IMR-90 (cell line): ENCODE results near the gene CTIF. TPM values are rescaled to one million over a fixed set of nuclear protein-coding genes. Genes with fewer than 3 reads are reported as not detected.

ENCODE experiments used
- ATAC-seq: fragments of 200-7000 bp; cut with Tn5 transposase; 2 replicates; pipeline ENCODE4 v1.9.1; 2020; ENCODE audit warnings: low read depth, mild to moderate bottlenecking, moderate library complexity
- BruUV-seq: library from RNA; stranded (reverse); fragments of 400-500 nt; replicated peaks from 2 replicates; lab custom pipeline; 2021; lab: Mats Ljungman, UMichigan
- CTCF ChIA-PET: fragments of 300-600 bp; formaldehyde crosslinking; extraction: SDS; loops from one replicate; lab custom pipeline; 2021; ENCODE audit warnings: antibody characterized with exemption; lab: Yijun Ruan, JAX
- POLR2A ChIA-PET: fragments of 300-600 bp; sonication (Branson Sonifier 250); formaldehyde crosslinking; loops from one replicate; lab custom pipeline; 2022; ENCODE audit warnings: antibody characterized with exemption; ENCODE audit not compliant: unreplicated experiment; lab: Charles Lee
- DNase-seq: peaks from one replicate; pipeline ENCODE4 v3.0.0; 2013
- H2AFZ ChIP-seq: replicated peaks from 2 replicates; pipeline ENCODE3; 2013; ENCODE audit warnings: low read length, mild to moderate bottlenecking; ENCODE audit not compliant: poor library complexity
- H2AK5ac ChIP-seq: 2 replicates; pipeline ENCODE4 v1.6.1; 2013; ENCODE audit warnings: low read depth, low read length, inconsistent platforms
- H2AK9ac ChIP-seq: replicated peaks from 2 replicates; pipeline ENCODE3; 2013; ENCODE audit warnings: mild to moderate bottlenecking, low read depth, low read length, moderate library complexity; ENCODE audit not compliant: poor library complexity
- H2BK120ac ChIP-seq: 2 replicates; pipeline ENCODE4 v1.6.1; 2013; ENCODE audit warnings: low read depth, low read length, inconsistent platforms
- H2BK15ac ChIP-seq: 3 replicates; pipeline ENCODE4 v1.6.1; 2013; ENCODE audit warnings: low read depth, low read length, inconsistent platforms
- H2BK20ac ChIP-seq: 2 replicates; pipeline ENCODE4 v1.6.1; 2013; ENCODE audit warnings: low read depth, mild to moderate bottlenecking, inconsistent platforms, low read length, moderate library complexity
- H2BK5ac ChIP-seq: 2 replicates; pipeline ENCODE4 v1.6.1; 2013; ENCODE audit warnings: mild to moderate bottlenecking, low read depth, low read length, inconsistent platforms; ENCODE audit not compliant: poor library complexity, severe bottlenecking
- H3K14ac ChIP-seq: replicated peaks from 2 replicates; pipeline ENCODE4 v1.6.1; 2013; ENCODE audit warnings: low read depth, low read length, inconsistent platforms
- H3K18ac ChIP-seq: 2 replicates; pipeline ENCODE4 v1.6.1; 2013; ENCODE audit warnings: low read depth, low read length, control low read depth
- H3K23ac ChIP-seq: 2 replicates; pipeline ENCODE4 v1.6.1; 2013; ENCODE audit warnings: low read depth, low read length, inconsistent platforms
- H3K27ac ChIP-seq: 2 replicates; pipeline ENCODE4 v1.5.1; 2013; ENCODE audit warnings: mild to moderate bottlenecking, control low read depth, low read length; ENCODE audit not compliant: insufficient read depth
- H3K27me3 ChIP-seq: 2 replicates; pipeline ENCODE4 v1.6.1; 2013; ENCODE audit warnings: low read length; ENCODE audit not compliant: control insufficient read depth, insufficient read depth
- H3K36me3 ChIP-seq: 2 replicates; pipeline ENCODE4 v1.6.1; 2013; ENCODE audit warnings: low read length, mixed read lengths; ENCODE audit not compliant: control insufficient read depth, insufficient read depth
- H3K4ac ChIP-seq: 2 replicates; pipeline ENCODE4 v1.6.1; 2013; ENCODE audit warnings: low read depth, low read length, inconsistent platforms
- H3K4me1 ChIP-seq: 2 replicates; pipeline ENCODE4 v1.6.1; 2013; ENCODE audit warnings: low read length, mixed read lengths; ENCODE audit not compliant: control insufficient read depth, insufficient read depth
- H3K4me2 ChIP-seq: 2 replicates; pipeline ENCODE4 v1.6.1; 2013; ENCODE audit warnings: low read depth, mild to moderate bottlenecking, control low read depth, low read length, moderate library complexity
- H3K4me3 ChIP-seq: 2 replicates; pipeline ENCODE4 v1.5.1; 2013; ENCODE audit warnings: low read depth, mild to moderate bottlenecking, control low read depth, low read length, moderate library complexity; ENCODE audit not compliant: insufficient read depth
- H3K56ac ChIP-seq: 2 replicates; pipeline ENCODE4 v1.6.1; 2013; ENCODE audit warnings: low read length, inconsistent platforms; ENCODE audit not compliant: insufficient read depth; ENCODE audit errors: extremely low read depth
- H3K79me1 ChIP-seq, 2 experiments: 2 replicates each; pipeline ENCODE4 v1.6.1; 2013; ENCODE audit warnings: low read length in 2 of 2, inconsistent platforms in 1 of 2, low read depth in 1 of 2
- H3K9ac ChIP-seq: 2 replicates; pipeline ENCODE4 v1.6.1; 2013; ENCODE audit warnings: low read depth, low read length, control low read depth
- H3K9me1 ChIP-seq: 2 replicates; pipeline ENCODE4 v1.6.1; 2013; ENCODE audit warnings: low read length, inconsistent platforms; ENCODE audit not compliant: insufficient read depth
- H3K9me3 ChIP-seq: 2 replicates; pipeline ENCODE4 v1.6.1; 2013; ENCODE audit warnings: low read length; ENCODE audit not compliant: control insufficient read depth, insufficient read depth
- H4K20me1 ChIP-seq: 2 replicates; pipeline ENCODE4 v1.6.1; 2013; ENCODE audit warnings: low read length, inconsistent platforms; ENCODE audit not compliant: insufficient read depth
- H4K5ac ChIP-seq: 2 replicates; pipeline ENCODE4 v1.6.1; 2013; ENCODE audit warnings: mild to moderate bottlenecking, low read depth, low read length, control low read depth
- H4K8ac ChIP-seq, 2 experiments: 2 replicates each; pipeline ENCODE4 v1.6.1; 2013; ENCODE audit warnings: low read depth in 2 of 2, low read length in 2 of 2, control low read depth in 1 of 2, inconsistent platforms in 1 of 2
- H4K91ac ChIP-seq: 2 replicates; pipeline ENCODE4 v1.6.1; 2013; ENCODE audit warnings: low read depth, low read length, inconsistent platforms; ENCODE audit not compliant: insufficient read depth
- BHLHE40 ChIP-seq: fragments of 150-350 bp; IDR thresholded peaks from 2 replicates; pipeline ENCODE4 v1.6.1; 2016; ENCODE audit warnings: mild to moderate bottlenecking, low read depth, low read length
- CEBPB ChIP-seq: IDR thresholded peaks from 2 replicates; pipeline ENCODE4 v1.6.1; 2012; ENCODE audit warnings: low read depth, low read length, improper control_type of control experiment
- CHD1 ChIP-seq: IDR thresholded peaks from 2 replicates; pipeline ENCODE4 v1.6.1; 2012; ENCODE audit warnings: low read depth, low read length, improper control_type of control experiment
- CTCF ChIP-seq: conservative IDR thresholded peaks from 2 replicates; pipeline ENCODE4 v1.5.1; 2012; ENCODE audit warnings: mild to moderate bottlenecking, low read depth, low read length, improper control_type of control experiment
- ELK1 ChIP-seq: fragments of 150-350 bp; IDR thresholded peaks from 2 replicates; pipeline ENCODE4 v1.6.1; 2016; ENCODE audit warnings: low read depth, mild to moderate bottlenecking, low read length, moderate library complexity, borderline replicate concordance
- FOS ChIP-seq: fragments of 150-350 bp; IDR thresholded peaks from 2 replicates; pipeline ENCODE4 v1.6.1; 2016; ENCODE audit warnings: low read depth, low read length
- MAFK ChIP-seq: IDR thresholded peaks from 2 replicates; pipeline ENCODE4 v1.6.1; 2012; ENCODE audit warnings: low read depth, low read length, improper control_type of control experiment
- MAZ ChIP-seq: IDR thresholded peaks from 2 replicates; pipeline ENCODE4 v1.6.1; 2012; ENCODE audit warnings: low read depth, mild to moderate bottlenecking, low read length, improper control_type of control experiment, moderate library complexity, borderline replicate concordance
- MXI1 ChIP-seq: IDR thresholded peaks from 2 replicates; pipeline ENCODE4 v1.6.1; 2012; ENCODE audit warnings: low read depth, mild to moderate bottlenecking, low read length, moderate library complexity, borderline replicate concordance
- NFE2L2 ChIP-seq: fragments of 150-350 bp; IDR thresholded peaks from 2 replicates; pipeline ENCODE4 v1.6.1; 2016; ENCODE audit warnings: low read depth, mild to moderate bottlenecking, low read length
- POLR2A ChIP-seq: IDR thresholded peaks from 2 replicates; pipeline ENCODE4 v1.6.1; 2012; ENCODE audit warnings: mild to moderate bottlenecking, low read depth, low read length
- RAD21 ChIP-seq: IDR thresholded peaks from 2 replicates; pipeline ENCODE4 v1.6.1; 2012; ENCODE audit warnings: low read length, improper control_type of control experiment
- RCOR1 ChIP-seq: IDR thresholded peaks from 2 replicates; pipeline ENCODE4 v1.6.1; 2012; ENCODE audit warnings: mild to moderate bottlenecking, low read length, improper control_type of control experiment; ENCODE audit not compliant: insufficient replicate concordance
- RFX5 ChIP-seq: IDR thresholded peaks from 2 replicates; pipeline ENCODE4 v1.8.0; 2012; ENCODE audit warnings: low read depth, mild to moderate bottlenecking, low read length, moderate library complexity
- SMC3 ChIP-seq: fragments of 150-350 bp; IDR thresholded peaks from 2 replicates; pipeline ENCODE4 v1.6.1; 2016; ENCODE audit warnings: low read depth, mild to moderate bottlenecking, antibody characterized with exemption, low read length, moderate library complexity
- USF2 ChIP-seq: fragments of 150-350 bp; IDR thresholded peaks from 2 replicates; pipeline ENCODE4 v1.6.1; 2017; ENCODE audit warnings: mild to moderate bottlenecking, antibody characterized with exemption, low read length, low read depth
- WGBS, 2 experiments: methylation state at CpG; one replicate each; pipeline versions ENCODE4 v1.1.5 to v1.1.7; 2013; ENCODE audit warnings: missing lambda C conversion rate in 2 of 2; ENCODE audit not compliant: insufficient read length in 1 of 2; ENCODE audit errors: extremely low coverage in 2 of 2; 5-methylcytosine and 5-hydroxymethylcytosine counted together
- dilution Hi-C: fragments of 300-500 bp; cut with HindIII; formaldehyde crosslinking; loops from one replicate; pipeline ENCODE4 v1.14.3; 2018; ENCODE audit warnings: low sequenced_read_pairs; ENCODE audit not compliant: unreplicated experiment
- in situ Hi-C: fragments of 300-500 bp; cut with MboI; formaldehyde crosslinking; loops from 3 replicates; pipeline ENCODE4 v1.14.3; 2019; ENCODE audit warnings: low sequenced_read_pairs, inconsistent platforms, mixed read lengths
- intact Hi-C: fragments of 100-400 bp; cut with micrococcal nuclease; formaldehyde crosslinking; loops from 2 replicates; pipeline ENCODE4 v1.10.0; 2022
- polyA plus RNA-seq, 3 experiments: library from polyadenylated mRNA; depleted of rRNA; stranded (reverse); fragments of >200 nt; gene quantifications; 2 replicates each; pipeline ENCODE4 v1.2.3, GENCODE V29; 2012; ENCODE audit warnings: low replicate concordance in 1 of 3
- total RNA-seq: library from RNA; depleted of rRNA; stranded (reverse); fragments of >200 nt; gene quantifications from 2 replicates; pipeline ENCODE4 v1.2.3, GENCODE V29; 2012

The CTIF gene
- total and polyA plus RNA-seq, 2 of the 4 experiments (the other 2 are of a cell fraction) = 25.1 to 57.0 TPM

GRCh38 chr18:48697441-48697840 lies 158.6 kb downstream of the CTIF start:
- Histone ChIP-seq H3K4me3 (no peak overlapping the region), H2BK5ac (no peak overlapping the region), H4K5ac (no peak overlapping the region), H2AK5ac (no peak overlapping the region), H3K36me3 (peaks cover 31% of the 10 kb centered on the region), H3K18ac (no peak overlapping the region), H2BK15ac (no peak overlapping the region), H3K9me1 (peaks cover 40% of the 10 kb centered on the region), H4K20me1 (peaks cover 47% of the 10 kb centered on the region), H3K56ac (no peak overlapping the region), H4K8ac (no peak overlapping the region), H2BK120ac (no peak overlapping the region), H3K9me3 (0 out of 2 replicates have a peak, but pooled peaks cover 2% of the 10 kb centered on the region), H3K14ac (no peak overlapping the region), H3K23ac (no peak overlapping the region), H3K79me1 (peaks cover 52 to 93% of the 10 kb centered on the region in 2 experiments), H2AFZ (no peak overlapping the region), H4K91ac (no peak overlapping the region), H2AK9ac (no peak overlapping the region), H3K4ac (no peak overlapping the region), H3K4me2 (no peak overlapping the region), H2BK20ac (no peak overlapping the region), H3K27me3 (no peaks in the 10 kb centered on the region), H3K4me1 (peaks cover 8% of the 10 kb centered on the region), H3K27ac (no peak overlapping the region), H3K9ac (no peak overlapping the region)
- TF ChIP-seq USF2 = no peak
- no peak for TF ChIP-seq NFE2L2
- no peak for TF ChIP-seq CTCF
- no peak for TF ChIP-seq RFX5
- no peak for TF ChIP-seq MXI1
- TF ChIP-seq BHLHE40 = no peak
- no peak for TF ChIP-seq CHD1
- no peak for TF ChIP-seq CEBPB
- TF ChIP-seq RAD21 = no peak
- no peak for TF ChIP-seq RCOR1
- no peak for TF ChIP-seq FOS
- no peak for TF ChIP-seq MAFK
- no peak for TF ChIP-seq SMC3
- TF ChIP-seq ELK1 = no peak
- no peak for TF ChIP-seq MAZ
- TF ChIP-seq POLR2A = no peak
- POLR2A ChIA-PET = no interaction called here
- DNase-seq = no peak
- in situ Hi-C loops (no loop called here), dilution Hi-C loops (no loop called here), intact Hi-C loops (no loop called here)
- no peak for ATAC-seq
- CTCF ChIA-PET = interaction anchor here (0.9 kb wide), 1 partner anchor 9 kb away, joined by 3 read pairs; no protein-coding TSS in a partner anchor
- no TSS peak for BruUV-seq
- 100% methylated on average over 1 of the region's 1 CpG; no CpG with 5 or more reads in 1 of the 2 experiments for WGBS, 2 experiments
